HEK293 (cell line): ENCODE results near the gene RASL11B.

Experiments used
- CTCF ChIA-PET: fragments of 350-600 bp; formaldehyde crosslinking; extraction: SDS; loops from one replicate; lab custom pipeline; 2021; ENCODE audit warnings: antibody characterized with exemption; lab: Yijun Ruan, JAX
- POLR2A ChIA-PET: fragments of 300-600 bp; formaldehyde crosslinking; extraction: SDS; loops from one replicate; lab custom pipeline; 2020; ENCODE audit warnings: antibody characterized with exemption, inconsistent platforms; lab: Yijun Ruan, JAX
- H3K27ac ChIP-seq: fragments of 200-500 bp; sonication (Bioruptor generic); 2 replicates; pipeline ENCODE4 v1.5.1; 2014; ENCODE audit warnings: low read depth, low read length, control low read depth, inconsistent platforms; ENCODE audit errors: extremely low read depth
- H3K36me3 ChIP-seq, 2 experiments: fragments of 200-500 bp in 1 of 2; sonication (Bioruptor generic) in 1 of 2; 1 replicate in 1 of 2; 2 replicates in 1 of 2; pipeline ENCODE4 v1.5.1; 2014 to 2017; ENCODE audit warnings: inconsistent platforms in 2 of 2, low read length in 2 of 2; ENCODE audit not compliant: control insufficient read depth in 2 of 2, insufficient read depth in 1 of 2
- H3K4me1 ChIP-seq: fragments of 200-500 bp; sonication (Bioruptor generic); 2 replicates; pipeline ENCODE4 v1.5.1; 2014; ENCODE audit warnings: mild to moderate bottlenecking, low read length, inconsistent platforms; ENCODE audit not compliant: control insufficient read depth, insufficient read depth
- H3K4me3 ChIP-seq: 2 replicates; pipeline ENCODE4 v1.5.1; 2011; ENCODE audit warnings: low read depth, mild to moderate bottlenecking, control low read depth, low read length, moderate library complexity
- H3K9me3 ChIP-seq: fragments of 200-500 bp; sonication (Bioruptor generic); 2 replicates; pipeline ENCODE4 v1.5.1; 2014; ENCODE audit warnings: low read depth, low read length, inconsistent platforms; ENCODE audit not compliant: control insufficient read depth, insufficient read depth
- BCL6B ChIP-seq: fragments of 450-650 bp; formaldehyde crosslinking; IDR thresholded peaks from 2 replicates; pipeline ENCODE4 v1.5.1; 2017; ENCODE audit warnings: missing biosample characterization, missing genetic modification characterization
- FEZF1 ChIP-seq: fragments of 450-650 bp; formaldehyde crosslinking; IDR thresholded peaks from 2 replicates; pipeline ENCODE4 v1.5.1; 2016; ENCODE audit warnings: missing biosample characterization, missing genetic modification characterization
- KLF17 ChIP-seq: fragments of 450-650 bp; formaldehyde crosslinking; IDR thresholded peaks from 2 replicates; pipeline ENCODE4 v1.5.1; 2016; ENCODE audit warnings: missing biosample characterization, missing genetic modification characterization
- KLF8 ChIP-seq: fragments of 450-650 bp; formaldehyde crosslinking; IDR thresholded peaks from 2 replicates; pipeline ENCODE4 v1.5.1; 2016; ENCODE audit warnings: missing biosample characterization, missing genetic modification characterization
- PBX3 ChIP-seq: sonication (generic); formaldehyde crosslinking; IDR thresholded peaks from 2 replicates; pipeline ENCODE4 v1.8.1; 2022; ENCODE audit warnings: mild to moderate bottlenecking, moderate library complexity, missing genetic modification reagents
- PRDM4 ChIP-seq: fragments of 450-650 bp; formaldehyde crosslinking; IDR thresholded peaks from 2 replicates; pipeline ENCODE4 v1.5.1; 2017; ENCODE audit warnings: missing biosample characterization, missing genetic modification characterization
- ZFP37 ChIP-seq: fragments of 450-650 bp; formaldehyde crosslinking; IDR thresholded peaks from 2 replicates; pipeline ENCODE4 v1.5.1; 2016; ENCODE audit warnings: missing biosample characterization, missing genetic modification characterization
- ZNF2 ChIP-seq: fragments of 450-650 bp; formaldehyde crosslinking; IDR thresholded peaks from 2 replicates; pipeline ENCODE4 v1.5.1; 2016; ENCODE audit warnings: missing biosample characterization, missing genetic modification characterization
- ZNF211 ChIP-seq: fragments of 450-650 bp; formaldehyde crosslinking; IDR thresholded peaks from 2 replicates; pipeline ENCODE4 v1.5.1; 2016; ENCODE audit warnings: low read depth, missing biosample characterization, missing genetic modification characterization
- ZNF341 ChIP-seq: fragments of 450-650 bp; formaldehyde crosslinking; IDR thresholded peaks from 2 replicates; pipeline ENCODE4; 2016; ENCODE audit warnings: low read depth, missing biosample characterization, missing genetic modification characterization
- ZNF416 ChIP-seq: fragments of 450-650 bp; formaldehyde crosslinking; IDR thresholded peaks from 2 replicates; pipeline ENCODE4 v1.5.1; 2016; ENCODE audit warnings: missing biosample characterization, missing genetic modification characterization
- ZNF48 ChIP-seq: fragments of 450-650 bp; formaldehyde crosslinking; IDR thresholded peaks from 2 replicates; pipeline ENCODE4 v1.5.1; 2016; ENCODE audit warnings: missing biosample characterization, missing genetic modification characterization
- ZNF658 ChIP-seq: fragments of 450-650 bp; formaldehyde crosslinking; IDR thresholded peaks from 2 replicates; pipeline ENCODE4; 2016; ENCODE audit warnings: missing biosample characterization, missing genetic modification characterization
- ZNF707 ChIP-seq: fragments of 450-650 bp; formaldehyde crosslinking; IDR thresholded peaks from 2 replicates; pipeline ENCODE4 v1.5.1; 2016; ENCODE audit warnings: missing biosample characterization, missing genetic modification characterization
- TF ChIP-seq, protein P1 (sequence below): fragments of 450-650 bp; formaldehyde crosslinking; optimal IDR thresholded peaks from 2 replicates; pipeline ENCODE3; 2016; ENCODE audit warnings: missing biosample characterization, mild to moderate bottlenecking, missing genetic modification characterization
- TF ChIP-seq, protein P2 (sequence below): fragments of 450-650 bp; formaldehyde crosslinking; IDR thresholded peaks from 2 replicates; pipeline ENCODE4 v1.5.1; 2016; ENCODE audit warnings: missing biosample characterization, missing genetic modification characterization
- TF ChIP-seq, protein P3 (sequence below): fragments of 450-650 bp; formaldehyde crosslinking; IDR thresholded peaks from 2 replicates; pipeline ENCODE4 v1.5.1; 2017; ENCODE audit warnings: missing biosample characterization, mild to moderate bottlenecking, missing genetic modification characterization, moderate library complexity

RASL11B gene

GRCh38 chr4:52903273-52903672 lies 41.2 kb downstream of the RASL11B start:
- ChIA-PET POLR2A (no interaction called here), CTCF (interaction anchor here (1.1 kb wide), 1 partner anchor 9 kb away, joined by 5 read pairs; no protein-coding TSS in a partner anchor)
- Histone ChIP-seq H3K4me1 (no peaks in the 10 kb centered on the region), H3K36me3 (no peaks in the 10 kb centered on the region), H3K9me3 (no peaks in the 10 kb centered on the region), H3K4me3 (no peak overlapping the region), H3K27ac (no peak overlapping the region)
- TF ChIP-seq, protein P1, sequence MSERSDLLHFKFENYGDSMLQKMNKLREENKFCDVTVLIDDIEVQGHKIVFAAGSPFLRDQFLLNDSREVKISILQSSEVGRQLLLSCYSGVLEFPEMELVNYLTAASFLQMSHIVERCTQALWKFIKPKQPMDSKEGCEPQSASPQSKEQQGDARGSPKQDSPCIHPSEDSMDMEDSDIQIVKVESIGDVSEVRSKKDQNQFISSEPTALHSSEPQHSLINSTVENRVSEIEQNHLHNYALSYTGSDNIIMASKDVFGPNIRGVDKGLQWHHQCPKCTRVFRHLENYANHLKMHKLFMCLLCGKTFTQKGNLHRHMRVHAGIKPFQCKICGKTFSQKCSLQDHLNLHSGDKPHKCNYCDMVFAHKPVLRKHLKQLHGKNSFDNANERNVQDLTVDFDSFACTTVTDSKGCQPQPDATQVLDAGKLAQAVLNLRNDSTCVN (tag by site-specific recombination), result no peak
- TF ChIP-seq, protein P2, sequence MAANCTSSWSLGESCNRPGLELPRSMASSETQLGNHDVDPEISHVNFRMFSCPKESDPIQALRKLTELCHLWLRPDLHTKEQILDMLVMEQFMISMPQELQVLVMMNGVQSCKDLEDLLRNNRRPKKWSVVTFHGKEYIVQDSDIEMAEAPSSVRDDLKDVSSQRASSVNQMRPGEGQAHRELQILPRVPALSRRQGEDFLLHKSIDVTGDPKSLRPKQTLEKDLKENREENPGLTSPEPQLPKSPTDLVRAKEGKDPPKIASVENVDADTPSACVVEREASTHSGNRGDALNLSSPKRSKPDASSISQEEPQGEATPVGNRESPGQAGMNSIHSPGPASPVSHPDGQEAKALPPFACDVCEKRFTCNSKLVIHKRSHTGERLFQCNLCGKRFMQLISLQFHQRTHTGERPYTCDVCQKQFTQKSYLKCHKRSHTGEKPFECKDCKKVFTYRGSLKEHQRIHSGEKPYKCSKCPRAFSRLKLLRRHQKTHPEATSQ (tag by site-specific recombination), result no peak
- TF ChIP-seq, protein P3, sequence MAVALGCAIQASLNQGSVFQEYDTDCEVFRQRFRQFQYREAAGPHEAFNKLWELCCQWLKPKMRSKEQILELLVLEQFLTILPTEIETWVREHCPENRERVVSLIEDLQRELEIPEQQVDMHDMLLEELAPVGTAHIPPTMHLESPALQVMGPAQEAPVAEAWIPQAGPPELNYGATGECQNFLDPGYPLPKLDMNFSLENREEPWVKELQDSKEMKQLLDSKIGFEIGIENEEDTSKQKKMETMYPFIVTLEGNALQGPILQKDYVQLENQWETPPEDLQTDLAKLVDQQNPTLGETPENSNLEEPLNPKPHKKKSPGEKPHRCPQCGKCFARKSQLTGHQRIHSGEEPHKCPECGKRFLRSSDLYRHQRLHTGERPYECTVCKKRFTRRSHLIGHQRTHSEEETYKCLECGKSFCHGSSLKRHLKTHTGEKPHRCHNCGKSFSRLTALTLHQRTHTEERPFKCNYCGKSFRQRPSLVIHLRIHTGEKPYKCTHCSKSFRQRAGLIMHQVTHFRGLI (tag by site-specific recombination), result no peak
- no peak for TF ChIP-seq ZNF416
- no peak for TF ChIP-seq ZNF211 (tag by site-specific recombination)
- no peak for TF ChIP-seq ZNF48 (tag by site-specific recombination)
- TF ChIP-seq ZNF707 (tag by site-specific recombination), result no peak
- no peak for TF ChIP-seq KLF17 (tag by site-specific recombination)
- no peak for TF ChIP-seq KLF8 (tag by site-specific recombination)
- TF ChIP-seq ZNF2 (tag by site-specific recombination), result no peak
- no peak for TF ChIP-seq ZNF658 (tag by site-specific recombination)
- TF ChIP-seq ZFP37, result no peak
- no peak for TF ChIP-seq PBX3
- no peak for TF ChIP-seq ZNF341 (tag by site-specific recombination)
- no peak for TF ChIP-seq PRDM4 (tag by site-specific recombination)
- no peak for TF ChIP-seq FEZF1 (tag by site-specific recombination)
- TF ChIP-seq BCL6B (tag by site-specific recombination), result no peak
